HG03064 (cell line): ENCODE results near the gene MYO18A.
"Not testable (repeated sequence)": the region's sequence is repeated elsewhere in the genome, so short reads cannot be mapped to it uniquely, and the experiment has no call there.

Experiments
- ATAC-seq: cut with Tn5 transposase; IDR thresholded peaks from one replicate; pipeline ENCODE4 v1.9.1; 2021; ENCODE audit warnings: low read depth; ENCODE audit not compliant: unreplicated experiment

Gene MYO18A

DNA sequence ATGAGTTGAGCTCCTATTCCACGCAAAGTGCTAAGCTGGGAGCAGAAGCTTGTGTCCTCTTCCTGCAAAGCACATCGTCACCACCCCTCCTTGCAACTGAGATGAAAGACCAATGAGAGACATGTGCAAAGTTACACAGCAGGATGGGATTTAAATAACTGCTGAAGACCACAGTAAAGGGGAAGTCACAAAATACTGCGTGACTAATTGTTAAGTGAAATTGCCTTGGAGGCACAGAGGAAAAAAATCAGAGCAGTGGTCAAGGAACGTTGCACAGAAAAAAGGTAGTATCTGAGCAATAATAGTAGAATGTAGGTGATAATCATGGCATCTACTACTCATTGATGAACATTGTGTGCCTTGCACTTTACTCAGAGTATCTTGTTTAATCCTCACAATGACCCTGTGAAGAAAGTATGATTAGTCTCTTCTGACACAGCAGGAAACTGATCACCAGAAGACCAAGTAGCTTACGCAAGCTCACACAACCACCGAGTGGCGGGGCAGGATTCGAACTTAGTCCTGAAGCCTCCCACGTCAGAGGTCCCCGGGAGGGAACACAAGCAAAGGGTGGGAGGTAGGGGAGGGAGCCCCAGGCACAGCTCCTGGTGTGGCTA, 15.4 kb upstream of the MYO18A start:
- ATAC-seq = no peak

DNA sequence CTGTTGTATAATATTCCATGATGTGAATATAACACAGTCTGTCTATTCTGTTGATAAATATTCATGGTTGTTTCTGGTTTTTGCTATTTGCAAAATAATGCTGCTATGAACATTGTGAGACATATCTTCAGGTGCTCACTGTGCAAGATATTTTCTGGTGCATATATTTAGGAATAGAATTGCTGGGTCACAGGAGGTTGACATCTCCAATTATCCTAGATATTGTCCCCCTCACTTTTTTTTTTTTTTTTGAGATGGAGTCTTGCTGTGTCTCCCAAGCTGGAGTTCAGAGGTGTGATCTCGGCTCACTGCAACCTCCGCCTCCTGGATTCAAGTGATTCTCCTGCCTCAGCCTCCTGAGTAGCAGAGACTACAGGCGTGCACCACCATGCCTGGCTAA, 14.5 kb upstream of the MYO18A start:
- no peak for ATAC-seq

DNA sequence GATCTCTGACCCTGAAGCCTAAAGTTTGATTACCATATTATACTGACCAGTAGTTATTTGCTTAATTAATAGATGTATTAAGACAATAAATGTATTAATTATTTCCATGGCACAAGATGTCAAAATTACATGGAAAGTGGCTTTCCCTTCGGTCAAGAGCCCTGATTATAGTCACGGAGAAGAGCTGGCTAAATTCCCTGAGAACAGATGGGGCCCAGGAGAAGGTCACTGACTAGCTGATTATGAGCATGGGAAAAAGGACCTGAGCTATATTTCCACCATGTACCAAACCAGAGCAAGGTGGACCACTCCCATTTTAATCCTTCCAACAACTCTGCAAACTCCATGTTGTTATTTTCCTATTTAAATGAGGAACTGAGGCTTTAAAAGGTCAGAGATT, 12.9 kb upstream of the MYO18A start:
- ATAC-seq = no peak

DNA sequence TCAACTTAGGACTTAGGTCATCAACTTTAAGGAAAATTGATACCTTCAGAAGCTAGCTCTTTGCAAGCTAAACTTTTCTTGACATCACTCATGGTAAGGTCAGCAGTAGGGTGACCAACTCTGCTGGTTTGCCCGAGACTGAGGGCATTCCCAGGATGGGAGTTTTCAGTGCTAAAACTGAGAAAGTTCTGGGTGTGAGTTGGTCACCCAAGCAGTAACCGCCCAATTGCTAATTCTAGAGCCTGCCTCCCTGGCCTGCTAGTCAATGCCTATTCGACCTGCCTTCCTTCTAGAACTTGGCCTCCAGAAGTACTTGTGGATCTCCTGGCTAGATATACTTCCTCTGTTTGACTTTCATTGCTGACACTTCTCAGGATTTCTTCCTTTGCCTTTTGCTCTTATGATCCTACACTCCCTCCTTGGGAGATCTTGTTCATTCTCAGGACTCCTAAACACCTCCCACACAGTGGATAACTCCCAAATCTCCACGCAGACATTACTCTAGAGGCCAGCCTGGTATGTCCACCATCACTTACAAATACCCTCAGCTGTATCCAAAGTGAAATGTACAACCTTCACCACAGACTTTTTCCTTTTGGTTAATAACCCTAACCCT, 10.5 kb upstream of the MYO18A start:
- ATAC-seq = no peak

DNA sequence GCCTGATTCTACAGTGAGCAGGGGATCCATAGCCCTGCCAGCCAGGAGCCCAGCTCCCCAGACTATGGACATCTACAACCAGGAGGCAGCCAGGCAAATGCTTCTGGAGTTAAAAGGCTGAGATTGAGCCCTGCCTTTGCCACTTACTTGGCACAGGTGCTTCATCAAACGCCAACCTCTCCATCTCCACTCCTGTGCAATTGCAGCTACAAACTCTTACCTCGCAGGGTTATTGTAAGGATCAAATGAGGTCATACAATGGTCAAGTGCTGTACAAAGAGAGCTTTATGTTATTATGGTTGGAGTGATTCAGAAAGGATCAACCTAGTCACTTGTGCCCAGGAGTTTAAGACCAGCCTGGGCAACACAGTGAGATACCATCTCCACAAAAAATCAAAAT, 9.8 kb upstream of the MYO18A start:
- ATAC-seq = no peak

DNA sequence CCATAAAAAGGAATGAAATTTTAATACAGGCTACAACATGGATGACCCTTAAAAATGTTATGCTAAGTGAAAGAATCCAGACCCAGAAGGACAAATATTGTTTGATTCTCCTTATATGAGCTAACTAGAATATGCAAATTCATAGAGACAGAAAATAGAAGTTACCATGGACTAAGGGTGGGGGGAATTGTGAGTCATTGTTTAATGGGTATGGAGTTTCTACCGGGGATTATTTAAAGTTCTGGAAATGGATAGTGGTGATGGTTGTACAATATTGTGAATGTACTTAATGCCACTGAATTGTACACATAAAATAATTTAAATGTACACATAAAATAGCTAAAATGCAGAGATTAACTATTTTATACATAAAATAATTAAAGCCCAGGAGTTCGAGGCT, 9.2 kb upstream of the MYO18A start:
- no peak for ATAC-seq

DNA sequence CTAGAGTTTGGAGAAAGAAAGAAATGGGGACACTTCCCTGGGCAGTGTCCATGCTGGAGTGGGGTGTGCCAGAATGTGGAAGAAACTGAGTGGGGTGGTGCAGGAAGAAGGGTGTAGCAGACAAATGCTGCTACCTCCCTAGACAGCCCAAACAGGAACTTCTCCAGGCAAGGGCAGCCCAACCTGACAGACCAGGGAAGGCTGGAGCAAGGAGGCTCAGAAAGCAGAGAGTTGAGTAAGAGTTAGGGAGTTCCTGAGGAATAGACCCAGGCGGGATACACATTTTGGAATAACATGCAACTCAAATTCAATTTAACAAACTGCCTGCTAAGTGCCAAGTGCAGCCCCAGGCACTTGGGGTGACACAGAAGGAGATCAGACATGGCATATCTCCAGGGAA, 1.0 kb upstream of the MYO18A start:
- ATAC-seq = no peak

DNA sequence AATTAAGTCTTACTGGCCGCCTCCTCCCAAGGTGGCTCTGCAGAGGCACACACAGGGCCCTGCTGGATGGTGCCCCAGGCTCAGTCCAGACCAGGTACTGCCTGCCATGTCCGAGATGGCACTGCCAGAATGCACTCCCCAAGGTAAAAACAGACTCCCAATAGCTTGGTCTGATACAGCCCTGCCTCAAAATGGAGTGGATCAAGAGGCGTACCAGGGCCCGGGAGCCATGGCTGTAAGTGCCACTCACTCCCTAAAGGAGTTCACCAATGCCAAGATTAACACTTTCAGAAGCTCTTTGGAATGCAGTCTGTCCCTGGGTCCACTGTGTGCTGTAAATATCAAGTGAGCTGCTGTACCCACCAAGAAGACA, 576 bp upstream of the MYO18A start:
- ATAC-seq = no peak

DNA sequence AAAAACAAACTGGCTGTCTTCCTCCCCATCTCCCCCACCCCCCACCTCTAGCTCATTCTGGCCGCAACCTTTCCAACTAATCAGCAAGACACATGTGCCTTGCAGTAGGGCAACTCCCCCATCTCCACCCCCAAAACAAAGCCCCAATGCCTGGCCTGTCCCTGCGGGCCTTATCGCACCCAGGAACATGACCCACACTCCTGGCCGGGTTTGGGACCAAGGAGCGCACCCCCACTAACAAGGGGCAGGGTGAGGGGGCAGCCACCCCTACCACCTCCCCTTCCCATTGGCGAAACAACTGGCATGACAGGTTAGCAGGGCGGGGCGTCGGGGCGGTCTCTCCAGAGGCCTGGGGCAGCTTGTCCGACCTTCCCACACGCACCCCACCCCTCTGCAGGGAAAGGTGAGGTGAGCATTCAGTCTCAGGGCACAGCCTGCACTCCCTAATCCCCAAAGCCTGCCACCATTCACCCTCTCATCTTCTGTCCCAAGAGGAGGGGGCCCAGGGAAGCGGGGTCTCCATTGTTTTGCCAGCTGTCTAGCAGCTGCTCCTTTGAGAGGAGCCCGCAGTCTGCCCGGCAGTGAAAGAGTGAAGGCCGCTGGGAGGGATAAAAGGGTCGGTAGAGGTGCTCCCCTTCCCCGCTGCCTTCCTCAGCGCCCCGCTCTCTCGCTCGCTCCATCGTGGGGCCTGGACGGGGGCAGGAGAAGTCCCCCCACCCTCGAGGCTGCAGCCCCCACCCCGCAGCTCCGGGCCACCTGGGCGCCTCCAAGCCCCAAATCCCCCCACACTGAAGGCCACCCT, 765 bp downstream of the MYO18A start:
- no peak for ATAC-seq

DNA sequence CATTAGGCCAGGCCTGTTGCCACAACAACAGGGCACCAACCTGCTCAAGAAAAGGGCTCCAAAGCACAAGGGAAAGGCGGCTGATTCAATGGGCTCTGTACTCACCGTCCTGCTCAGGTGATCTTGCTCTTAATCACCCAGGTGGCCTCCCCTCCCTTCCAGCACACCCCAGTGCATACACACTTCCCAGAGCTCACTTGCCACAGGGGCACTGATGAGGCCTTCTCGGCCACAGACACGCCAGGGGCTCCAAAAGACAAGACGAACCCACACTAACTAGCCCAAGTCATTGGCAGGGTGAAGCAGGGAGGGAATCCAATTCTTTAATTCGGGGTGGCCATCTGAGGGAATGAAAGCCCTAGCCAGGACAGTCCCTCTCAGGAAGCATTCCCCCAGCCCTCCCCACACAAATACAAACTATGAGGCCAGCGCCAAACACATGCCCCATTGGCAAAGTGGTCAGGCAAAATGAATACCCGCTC, 1.4 kb downstream of the MYO18A start:
- ATAC-seq = no peak

DNA sequence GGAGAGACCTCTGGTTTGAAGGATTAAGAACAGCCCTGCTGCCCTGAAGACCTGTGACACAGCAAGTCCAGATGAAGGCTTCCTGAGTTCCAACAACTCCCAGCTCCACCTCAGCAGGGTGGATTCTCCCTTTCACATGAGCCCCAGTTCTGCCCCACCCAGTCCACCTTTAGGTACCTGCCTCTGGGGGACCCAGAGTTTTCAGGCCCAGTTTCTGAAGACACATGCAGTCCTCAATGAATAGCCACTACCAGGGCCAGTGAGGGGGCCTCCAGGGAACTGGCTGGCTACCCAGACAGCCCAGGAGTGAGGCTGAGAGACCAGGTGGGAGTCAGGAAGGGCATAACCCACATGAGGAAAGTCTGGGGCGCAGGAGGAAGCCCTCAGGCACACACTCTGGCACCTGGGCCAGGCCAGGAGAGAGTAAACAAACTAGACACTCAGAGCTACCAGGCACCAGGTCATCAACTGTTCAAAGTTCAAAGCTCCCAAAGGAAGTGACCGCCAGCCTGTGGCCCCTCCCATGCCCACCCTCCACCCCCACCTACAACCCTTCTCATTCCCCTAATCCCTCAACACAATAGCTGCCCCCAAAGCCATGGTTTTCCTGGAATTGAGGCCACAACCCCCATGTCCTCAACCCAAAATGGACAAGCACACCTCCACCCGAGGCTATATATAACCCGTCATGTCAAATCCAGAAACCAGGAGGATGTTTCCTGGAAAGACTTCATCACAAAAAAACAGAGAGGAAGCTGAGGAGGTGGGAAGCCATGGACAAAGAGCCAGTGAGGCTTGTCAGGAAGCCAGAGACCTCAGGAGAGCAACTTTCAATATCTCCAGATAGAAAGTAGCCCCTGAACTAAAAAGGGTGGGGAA, 2.1 kb downstream of the MYO18A start:
- ATAC-seq = no peak

DNA sequence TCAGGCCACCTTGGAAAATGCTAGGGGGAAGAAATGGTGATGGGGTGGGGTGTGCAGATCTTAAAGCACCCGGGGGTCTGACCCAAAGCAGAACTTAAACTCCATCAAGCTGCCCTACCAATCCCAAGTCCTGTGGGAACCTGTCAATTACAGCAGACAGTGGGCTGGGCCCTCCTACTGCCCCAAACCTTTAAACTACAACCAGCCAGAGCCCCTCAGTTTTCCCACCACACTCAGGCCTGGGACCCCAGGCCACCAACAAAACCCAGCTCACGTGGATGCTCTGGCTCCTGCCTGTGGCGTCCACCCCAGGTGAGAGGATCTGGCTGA, 2.7 kb downstream of the MYO18A start:
- ATAC-seq = no peak

DNA sequence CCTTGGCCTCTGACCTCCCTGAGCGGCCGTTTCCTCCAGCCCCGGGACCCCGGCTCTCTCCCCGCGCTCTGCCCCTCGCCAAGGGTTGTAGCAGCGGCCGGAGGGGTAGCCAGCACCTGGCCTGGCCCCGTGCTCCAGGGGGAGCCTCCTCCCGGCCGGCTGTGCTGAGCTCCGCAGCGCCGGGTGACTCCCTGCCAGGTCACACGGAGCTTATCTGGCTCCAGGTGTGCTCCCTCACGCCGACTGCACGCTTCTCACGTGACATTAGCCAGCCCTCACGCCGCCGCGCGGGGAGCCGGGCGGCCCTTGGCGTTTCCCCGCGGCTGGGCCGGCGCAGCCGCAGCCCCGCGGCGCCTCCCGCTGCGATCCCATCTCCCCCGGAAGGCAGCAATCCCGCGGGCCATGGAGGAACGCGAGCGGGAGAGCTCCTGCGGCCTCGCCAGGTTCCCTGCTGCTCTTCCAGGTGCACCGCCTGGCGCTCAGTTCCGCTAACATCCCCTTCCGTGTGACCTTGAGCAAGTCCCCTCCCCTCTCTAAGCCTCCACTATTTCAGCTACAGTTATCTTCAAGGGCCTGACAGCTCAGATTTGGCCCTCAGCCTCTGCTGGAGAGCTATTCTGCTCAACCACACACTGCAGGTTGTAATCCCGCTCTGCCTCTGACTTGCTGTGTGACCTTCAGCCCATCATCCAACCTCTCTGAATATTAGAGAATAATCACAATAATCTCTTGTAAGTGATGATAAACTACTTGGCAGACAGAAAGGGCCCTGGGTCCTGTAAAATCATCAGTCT, 3.4 kb downstream of the MYO18A start:
- no peak for ATAC-seq

DNA sequence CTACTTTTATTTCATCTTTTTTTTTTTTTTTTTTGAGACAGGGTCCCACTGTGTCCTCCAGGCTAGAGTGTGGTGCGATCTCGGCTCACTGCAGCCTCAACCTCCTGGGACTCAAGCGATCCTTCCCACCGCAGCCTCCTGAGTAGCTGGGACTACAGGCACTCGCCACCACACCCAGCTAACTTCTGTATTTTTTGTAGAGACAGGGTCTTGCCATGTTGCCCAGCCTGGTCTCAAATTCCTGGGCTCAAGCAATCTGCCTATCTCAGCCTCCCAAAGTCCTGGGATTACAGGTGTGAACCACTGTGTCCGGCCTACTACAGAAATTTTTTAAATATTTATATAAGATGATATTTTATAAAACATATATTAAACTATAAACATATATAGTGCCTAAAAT, 4.8 kb downstream of the MYO18A start:
- ATAC-seq = no peak

DNA sequence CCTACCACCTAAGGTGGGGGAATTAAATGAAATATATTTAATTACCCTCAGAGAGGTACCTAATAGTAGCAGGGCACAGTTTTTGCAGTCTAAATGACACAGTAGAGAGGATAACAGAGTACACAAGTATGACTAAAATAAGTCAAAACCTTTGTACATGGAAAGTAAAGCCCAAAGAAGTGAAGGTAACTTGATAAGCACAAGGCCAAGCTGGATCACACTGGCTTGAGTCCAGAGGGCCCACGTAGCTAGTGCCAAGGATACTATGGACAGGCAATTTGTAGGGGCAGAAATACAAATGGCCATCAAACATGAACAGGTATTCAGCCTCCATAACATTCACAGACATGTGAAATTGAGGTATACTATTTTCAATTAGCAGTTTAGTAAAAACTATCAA, 7.6 kb downstream of the MYO18A start:
- no peak for ATAC-seq

DNA sequence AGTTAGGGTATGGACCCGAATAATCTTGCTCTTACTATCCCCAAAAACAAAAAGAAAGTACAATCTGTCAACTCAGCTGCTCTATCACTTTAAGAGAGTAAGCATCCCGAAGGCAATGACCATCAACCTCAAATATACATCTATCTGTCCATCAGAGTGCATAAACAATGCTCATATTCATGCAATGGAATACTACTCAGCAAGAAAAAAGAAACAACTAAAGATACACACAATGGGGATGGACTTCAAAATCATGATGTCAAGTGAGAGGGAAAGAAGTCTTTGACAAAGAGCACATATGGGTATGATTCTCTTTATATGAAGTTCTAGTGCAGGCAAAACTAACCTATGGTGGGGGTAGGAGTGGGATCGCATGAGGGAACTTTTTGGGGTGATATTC, 9.5 kb downstream of the MYO18A start:
- no peak for ATAC-seq

DNA sequence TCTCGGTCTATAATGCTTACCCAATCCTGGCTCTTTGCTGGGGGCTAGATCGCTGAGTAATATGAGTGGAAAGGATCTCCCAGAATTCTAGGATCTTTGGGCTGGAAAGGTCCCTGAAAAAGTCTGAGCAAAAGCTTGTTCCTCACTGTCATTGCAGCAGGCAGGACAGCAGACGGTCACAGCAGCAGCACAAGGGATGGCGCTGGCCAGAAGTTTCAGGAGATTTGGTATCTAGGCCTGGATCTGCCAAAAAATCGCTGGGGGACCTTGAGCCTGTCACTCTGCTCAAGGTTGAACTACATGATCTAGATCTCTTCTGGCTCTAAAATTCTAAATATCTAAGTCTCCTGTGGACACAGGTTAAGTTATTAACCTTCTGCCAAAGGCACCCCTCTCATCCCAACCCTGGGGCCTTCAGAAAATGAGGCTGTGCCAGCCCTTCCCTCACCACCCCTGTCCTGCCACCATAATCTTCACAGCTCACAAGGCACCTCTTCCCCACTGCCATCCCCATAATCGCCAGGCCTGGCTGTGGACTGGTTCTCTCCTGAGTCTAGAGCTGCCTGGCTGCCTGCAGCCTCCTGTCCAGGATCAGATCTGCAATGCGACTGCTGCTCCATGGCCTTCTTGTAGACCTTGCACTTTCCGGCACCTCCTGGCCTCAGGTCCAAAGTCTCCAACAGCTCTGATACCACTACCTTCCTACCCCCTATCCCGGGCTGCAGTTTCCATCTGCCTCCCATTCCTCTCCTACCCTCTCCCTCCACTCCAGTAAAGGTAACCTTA, 10.2 kb downstream of the MYO18A start:
- ATAC-seq = no peak

DNA sequence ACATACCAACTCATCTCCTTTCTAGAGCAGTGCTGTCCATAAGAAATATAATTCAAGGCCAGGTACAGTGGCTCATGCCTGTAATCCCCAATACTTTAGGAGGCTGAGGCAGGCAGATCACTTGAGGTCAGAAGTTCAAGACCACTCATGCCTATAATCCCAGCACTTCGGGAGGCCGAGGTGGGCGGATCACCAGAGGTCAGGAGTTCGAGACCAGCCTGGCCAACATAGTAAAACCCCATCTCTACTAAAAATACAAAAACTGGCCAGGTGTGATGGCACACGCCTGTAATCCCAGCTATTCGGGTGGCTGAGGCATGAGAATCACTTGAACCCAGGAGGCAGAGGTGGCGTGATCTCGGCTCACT, 11.5 kb downstream of the MYO18A start:
- ATAC-seq = not testable (repeated sequence)

DNA sequence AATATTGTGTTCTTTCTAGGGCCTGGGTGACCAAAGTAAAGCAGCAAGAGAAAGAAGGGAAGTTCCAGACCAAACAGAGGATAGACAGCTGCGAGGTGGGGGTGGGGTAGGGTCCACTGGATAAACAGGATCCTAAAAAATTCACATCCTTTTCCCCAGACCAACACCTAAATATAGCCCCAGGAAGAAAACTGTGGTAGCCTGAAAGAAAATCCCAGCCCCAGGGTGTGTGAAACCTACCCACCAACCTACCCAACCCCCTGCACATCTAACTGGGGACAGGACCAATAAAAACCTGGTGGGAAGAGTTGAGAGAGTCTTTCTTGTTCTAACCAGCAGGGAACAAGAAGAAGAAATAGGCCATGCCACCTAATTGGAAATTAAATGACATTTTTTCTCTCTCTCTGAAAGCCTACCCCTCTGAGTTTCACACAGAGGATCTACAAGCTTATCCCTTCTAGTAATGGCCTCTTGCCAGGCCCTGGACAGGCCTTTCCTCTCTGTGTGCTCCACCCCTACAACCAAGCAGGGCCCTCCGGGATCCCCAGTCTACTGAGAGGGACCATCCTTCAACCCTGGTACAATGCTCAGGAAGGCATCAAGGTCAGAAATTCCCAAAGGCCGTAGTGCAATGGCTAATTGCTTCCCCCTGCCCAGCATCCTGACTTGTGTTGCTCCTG, 12.0 kb downstream of the MYO18A start:
- no peak for ATAC-seq
